Activated gamma-delta T cell (primary cell): Measurements from ENCODE around the gene EVC2.
"Not testable (repeated sequence)": the region's sequence is repeated elsewhere in the genome, so short reads cannot be mapped to it uniquely, and the experiment has no call there.

ENCODE experiments used
- DNase-seq: peaks from one replicate; lab custom pipeline; 2025; lab: John Stamatoyannopoulos, UW

Gene EVC2

DNA sequence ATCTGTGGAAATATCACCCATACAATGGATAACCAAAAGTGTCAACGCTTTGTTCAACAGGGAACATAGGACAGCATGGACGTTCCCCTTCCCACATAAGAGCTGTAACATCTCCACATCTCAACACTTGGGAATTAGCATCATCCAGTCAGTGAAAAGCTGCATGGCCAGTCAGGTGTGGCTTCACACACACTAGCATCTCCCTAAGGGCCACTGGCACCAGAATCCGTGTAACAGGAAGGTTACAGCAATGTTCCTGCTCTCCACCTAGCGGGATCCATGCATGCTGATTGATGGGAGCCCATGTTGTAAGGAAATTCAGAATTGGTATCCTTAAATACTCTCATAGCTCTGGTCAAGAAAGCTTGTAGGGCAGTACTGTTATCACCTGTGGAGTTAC is 78.8 kb downstream of the EVC2 start:
- no peak for DNase-seq

DNA sequence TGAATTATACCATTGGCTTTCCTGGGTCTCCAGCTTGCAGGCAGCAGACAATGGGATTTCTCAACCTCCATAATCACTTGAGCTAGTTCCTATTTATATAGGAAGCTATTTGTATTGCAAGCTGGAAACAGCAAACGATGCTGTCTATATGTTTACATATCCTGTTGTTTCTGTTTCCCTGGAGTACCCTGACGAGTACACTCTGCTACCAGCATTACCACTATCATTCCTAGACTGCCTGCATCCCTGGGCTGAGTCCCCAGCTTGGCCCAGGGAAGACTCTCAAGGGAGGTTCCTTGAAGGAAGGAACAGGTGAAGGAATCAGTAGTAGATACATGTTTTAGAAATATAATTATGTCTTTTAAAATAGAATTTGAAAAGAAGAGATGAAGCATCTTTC is 81.4 kb downstream of the EVC2 start:
- DNase-seq: no peak

- no peak for DNase-seq
Measured at GRCh38 chr4:5622596-5622995, 85.8 kb downstream of the EVC2 start.

- DNase-seq: no peak
Measured at GRCh38 chr4:5619913-5620625, 88.3 kb downstream of the EVC2 start.

GRCh38 chr4:5618051-5618960 is 90.1 kb downstream of the EVC2 start:
- DNase-seq: no peak

GRCh38 chr4:5616331-5616950 is 91.9 kb downstream of the EVC2 start:
- no peak for DNase-seq

DNA sequence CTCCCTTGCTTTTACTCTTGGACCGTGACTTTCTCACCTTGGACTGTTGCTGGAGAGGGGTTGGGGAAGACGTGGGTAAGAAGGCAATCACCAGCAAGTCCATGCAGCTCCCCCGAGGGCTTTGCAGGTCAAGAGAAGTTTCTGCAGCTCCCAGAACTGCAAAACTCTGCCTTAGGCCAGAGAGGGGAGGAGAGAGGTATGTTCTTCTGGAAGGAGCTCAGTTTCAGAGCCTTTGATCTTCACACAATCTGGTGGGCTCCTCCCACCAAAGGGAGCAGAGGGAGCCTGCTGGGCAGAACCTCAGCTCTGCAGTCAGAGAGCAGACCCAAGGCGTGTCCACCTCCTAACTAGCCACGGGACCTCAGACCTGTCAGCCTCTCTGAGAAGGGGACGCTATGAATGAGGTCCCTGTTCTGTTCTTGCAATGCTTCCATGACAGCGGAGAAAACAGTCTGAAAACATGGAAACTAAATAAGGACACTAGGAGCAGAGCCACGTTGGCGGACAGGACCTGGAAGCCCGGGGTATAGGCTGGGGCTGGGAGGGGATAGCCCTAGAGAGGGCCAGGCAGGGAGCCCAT is 92.8 kb downstream of the EVC2 start:
- no peak for DNase-seq

- no peak for DNase-seq
Measured at GRCh38 chr4:5611750-5612149, 96.6 kb downstream of the EVC2 start.

DNA sequence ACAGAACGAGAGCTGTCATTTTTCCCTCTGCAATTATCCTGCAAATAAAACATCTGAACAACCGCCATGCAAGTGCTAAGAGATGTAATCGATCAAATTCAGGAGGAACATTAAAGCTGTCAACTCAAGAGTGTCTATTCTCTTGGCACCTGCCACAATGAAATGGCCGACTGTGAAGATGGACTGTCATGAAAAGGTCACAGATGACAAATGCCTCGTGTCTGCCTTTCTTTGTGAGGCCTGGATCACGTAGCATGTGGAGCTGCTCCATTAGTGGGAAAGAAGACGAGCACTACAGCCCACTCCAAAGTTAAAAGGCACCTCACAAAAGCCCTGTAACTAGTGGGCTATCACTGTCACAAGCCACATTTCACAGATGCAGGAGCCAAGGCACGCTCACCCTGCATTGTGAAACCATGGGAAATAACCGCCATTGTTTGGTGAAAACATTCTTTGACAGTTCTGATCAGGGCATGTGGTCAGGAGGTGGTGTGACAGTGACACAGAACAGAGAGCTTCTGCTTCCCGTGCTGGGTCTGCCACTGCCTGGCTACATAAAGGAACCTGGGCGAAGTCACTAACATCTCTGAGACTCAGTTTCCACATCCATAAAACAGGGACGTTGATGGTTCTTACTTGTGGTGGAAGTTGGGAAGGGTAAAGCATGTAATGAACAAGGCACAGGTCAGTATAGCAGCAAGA is 98.9 kb downstream of the EVC2 start:
- DNase-seq: no peak

- DNase-seq: not testable (repeated sequence)
Measured at GRCh38 chr4:5593828-5594227, 114.5 kb downstream of the EVC2 start.

GRCh38 chr4:5592272-5592671 is 116.1 kb downstream of the EVC2 start:
- no peak for DNase-seq

DNA sequence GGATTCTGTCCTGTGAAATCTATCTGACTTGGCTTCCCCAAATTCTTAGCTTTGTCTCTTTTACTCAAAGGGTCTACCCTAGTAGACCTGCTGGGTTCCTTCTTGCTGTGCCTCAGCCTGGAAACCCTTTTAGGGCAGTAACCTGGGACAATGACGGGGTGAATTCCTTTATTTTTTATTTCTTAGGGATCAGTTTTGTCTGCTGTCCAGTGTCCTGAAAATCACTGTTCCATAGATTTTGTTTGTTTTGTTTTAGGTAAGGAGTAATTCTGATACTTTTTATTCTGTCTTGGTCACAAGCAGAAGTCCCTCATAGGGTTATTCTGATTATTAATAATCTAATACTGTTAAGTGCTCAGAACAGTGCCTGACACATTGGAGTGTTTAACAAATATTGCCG is 118.9 kb downstream of the EVC2 start:
- no peak for DNase-seq

DNA sequence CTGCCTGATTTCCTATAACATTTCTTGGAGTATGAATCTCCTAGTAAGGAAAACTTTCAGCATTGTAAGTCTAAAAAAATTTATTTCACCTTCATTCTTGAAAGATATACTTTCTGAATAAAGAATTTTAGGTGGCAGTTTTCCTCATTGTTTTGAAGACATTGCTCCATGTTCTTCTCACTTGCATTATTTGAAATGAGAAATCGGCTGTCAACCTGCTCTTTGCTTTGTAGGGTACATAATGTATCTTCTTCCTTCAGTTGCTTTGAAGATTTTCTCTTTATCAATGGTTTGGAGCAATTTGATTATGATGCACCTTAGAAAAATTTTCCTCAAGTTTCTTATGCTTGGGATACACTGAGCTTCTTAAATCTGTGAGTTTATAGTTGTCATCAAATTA is 120.3 kb downstream of the EVC2 start:
- DNase-seq: no peak

DNA sequence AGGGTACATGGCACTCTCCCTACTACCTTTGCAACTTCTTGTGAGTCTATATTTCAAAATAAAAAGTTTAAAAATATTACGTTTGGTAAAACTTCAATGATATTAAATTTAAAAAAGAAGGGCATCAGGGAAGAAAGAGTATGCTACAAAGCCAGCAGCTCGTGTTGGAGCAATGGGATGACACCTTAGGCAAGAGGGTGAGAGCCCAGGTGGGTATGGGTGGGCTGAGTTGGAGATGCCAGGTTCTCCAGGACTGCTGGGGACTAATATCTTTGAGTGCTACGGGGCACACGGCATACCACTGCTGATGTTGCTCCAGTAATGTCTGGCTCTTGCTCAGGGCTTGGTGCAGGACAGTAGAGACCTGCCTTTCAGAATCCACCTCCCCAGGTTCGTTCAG is 132.4 kb downstream of the EVC2 start:
- no peak for DNase-seq

DNA sequence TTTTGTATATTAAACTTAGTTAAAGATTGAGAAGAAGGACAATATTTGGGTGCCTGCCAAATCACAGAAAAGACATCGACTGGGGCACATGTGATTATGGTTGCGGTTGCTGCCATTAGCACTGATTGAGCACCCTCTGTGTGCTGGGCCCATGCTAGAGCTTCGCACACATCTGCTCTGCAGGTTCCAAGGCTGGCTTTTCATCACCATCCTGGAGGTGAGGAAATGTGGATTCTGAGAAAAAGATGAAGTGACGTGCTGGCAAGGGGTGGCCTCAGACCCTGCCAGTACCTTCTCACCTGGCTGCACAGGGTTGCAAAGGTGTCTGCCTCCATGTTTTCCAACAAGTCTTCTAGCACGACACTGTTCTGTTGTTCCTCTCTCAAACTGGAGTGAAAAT is 134.0 kb downstream of the EVC2 start:
- DNase-seq: no peak

DNA sequence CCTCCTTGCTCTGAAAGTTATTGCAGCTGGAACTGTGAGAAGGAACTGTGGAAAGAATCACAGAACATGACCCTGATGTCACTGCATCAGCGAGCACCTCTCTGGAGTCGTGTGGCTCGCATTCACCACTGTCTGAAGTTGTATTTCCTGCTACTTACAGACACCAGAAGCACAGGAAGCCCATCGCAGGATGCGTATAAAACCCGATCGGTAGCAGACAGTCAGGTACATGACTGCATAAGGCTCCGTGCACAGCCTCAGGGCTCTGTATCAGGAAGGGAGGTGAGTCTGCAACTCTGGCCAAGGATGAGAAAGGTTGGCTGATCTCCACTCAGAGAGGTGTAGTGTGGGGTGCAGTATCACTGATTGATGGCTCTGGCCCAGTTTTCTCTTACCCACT is 134.4 kb downstream of the EVC2 start:
- no peak for DNase-seq

DNA sequence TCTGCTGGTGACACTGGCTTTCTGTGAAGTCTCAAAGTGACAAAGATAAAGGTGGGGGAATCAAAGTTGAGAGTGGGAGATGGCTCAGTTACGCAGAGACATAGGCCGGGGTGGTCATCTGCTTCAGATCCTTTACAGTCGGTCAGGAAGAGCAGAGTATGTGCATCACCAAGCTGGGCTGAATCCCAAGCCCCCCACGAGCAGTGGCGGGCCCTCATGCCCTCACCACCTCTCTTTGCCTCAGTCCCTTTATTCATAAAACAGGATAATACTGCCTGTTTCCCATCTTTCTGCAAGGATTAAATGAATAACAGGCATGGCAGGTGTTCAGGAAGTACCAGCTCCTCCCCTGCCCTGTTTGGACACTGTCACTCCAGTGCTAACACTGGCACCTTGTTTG is 135.6 kb downstream of the EVC2 start:
- no peak for DNase-seq

DNA sequence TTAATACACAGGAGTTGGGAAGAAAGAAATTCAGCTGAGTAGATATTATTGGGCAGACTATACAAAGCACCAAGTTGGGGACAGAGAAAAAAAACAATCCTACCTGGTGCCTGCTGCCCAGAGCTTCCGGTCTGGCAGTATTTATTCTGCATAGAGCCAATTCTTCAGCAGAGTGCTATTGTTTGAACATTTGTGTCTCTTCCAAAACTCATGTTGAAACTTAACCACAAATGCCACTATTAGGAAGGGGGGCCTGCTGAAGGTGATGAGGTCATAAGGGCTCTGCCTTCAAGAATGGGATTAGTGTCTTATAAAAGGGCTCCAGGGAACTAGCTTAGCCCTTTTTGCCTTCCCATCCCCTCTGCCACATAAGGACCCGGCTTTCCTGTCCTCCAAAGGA is 136.2 kb downstream of the EVC2 start:
- no peak for DNase-seq

- no peak for DNase-seq
Measured at GRCh38 chr4:5571646-5572045, 136.7 kb downstream of the EVC2 start.

DNA sequence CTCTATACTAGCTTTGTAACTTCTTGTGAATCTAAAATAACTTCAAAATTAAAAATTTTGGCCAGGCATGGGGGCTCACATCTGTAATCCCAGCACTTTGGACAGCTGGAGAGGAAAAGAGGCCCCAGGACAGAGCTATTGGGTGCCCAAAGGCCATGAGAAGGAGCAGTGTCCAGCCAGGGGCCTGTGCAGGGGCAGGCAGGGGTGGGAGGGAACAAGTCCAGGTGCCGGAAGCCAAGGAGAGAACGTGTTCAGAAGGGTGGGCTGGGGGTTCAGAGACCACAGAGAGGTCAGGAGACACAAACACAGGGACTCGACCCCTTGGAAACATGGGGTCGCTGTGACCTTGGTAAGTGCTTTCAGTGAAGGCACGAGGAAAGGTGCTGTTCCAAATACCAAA is 138.9 kb downstream of the EVC2 start:
- DNase-seq: no peak

- no peak for DNase-seq
Measured at GRCh38 chr4:5568931-5569330, 139.4 kb downstream of the EVC2 start.

DNA sequence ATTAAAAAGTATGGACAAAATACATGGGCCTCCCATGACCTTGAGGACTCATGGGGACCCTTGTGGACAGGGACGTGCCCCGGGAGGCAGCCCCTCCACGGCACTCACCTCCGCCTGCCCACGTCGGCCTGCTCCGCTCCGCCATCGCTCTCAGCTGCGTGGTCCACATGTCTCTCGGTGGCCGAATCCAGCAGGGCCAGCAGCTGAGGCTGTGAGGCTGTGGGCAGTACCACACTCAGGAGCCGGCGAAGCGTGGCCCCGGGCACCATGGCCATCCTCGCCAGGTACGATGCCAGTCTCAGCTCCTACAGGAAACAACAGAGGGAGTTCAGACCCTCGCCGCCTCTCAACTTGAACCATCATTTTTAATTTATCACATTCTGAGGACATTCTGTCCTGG is 140.0 kb downstream of the EVC2 start:
- no peak for DNase-seq
